Choroid plexus epithelial cell (primary cell): ENCODE data around the gene UGT1A5.

ENCODE experiments used
- DNase-seq: peaks from one replicate; pipeline ENCODE4 v3.0.0-alpha.2; 2010; ENCODE audit warnings: low read depth
- H3K4me3 ChIP-seq: 2 replicates; pipeline ENCODE4 v1.5.1; 2011; ENCODE audit warnings: low read depth, mild to moderate bottlenecking, control low read depth, low read length, moderate library complexity
- CTCF ChIP-seq: conservative IDR thresholded peaks from 2 replicates; pipeline ENCODE4 v1.5.1; 2011; ENCODE audit warnings: low read depth, mild to moderate bottlenecking, control low read depth, inconsistent platforms, low read length, moderate library complexity

The UGT1A5 gene

GRCh38 chr2:233686928-233687327, 25.8 kb upstream of the UGT1A5 start:
- DNase-seq: no peak
- no peak for TF ChIP-seq CTCF
- no peak overlapping the region for H3K4me3 ChIP-seq

GRCh38 chr2:233688341-233688740, 24.4 kb upstream of the UGT1A5 start:
- DNase-seq: no peak
- no peak overlapping the region for H3K4me3 ChIP-seq
- no peak for TF ChIP-seq CTCF

GRCh38 chr2:233689031-233689430, 23.7 kb upstream of the UGT1A5 start:
- TF ChIP-seq CTCF: no peak
- DNase-seq: no peak

GRCh38 chr2:233689501-233689900, 23.2 kb upstream of the UGT1A5 start:
- no peak for TF ChIP-seq CTCF
- H3K4me3 ChIP-seq: no peak overlapping the region
- DNase-seq: peak; percentile 14

More at GRCh38 chr2:233689031-233689430, 23.7 kb upstream of the UGT1A5 start:
- no peak overlapping the region for H3K4me3 ChIP-seq

GRCh38 chr2:233690444-233690843, 22.3 kb upstream of the UGT1A5 start:
- no peak for TF ChIP-seq CTCF
- DNase-seq: peak; percentile 15
- H3K4me3 ChIP-seq: no peak overlapping the region

GRCh38 chr2:233691443-233692433, 21.0 kb upstream of the UGT1A5 start:
- no peak for DNase-seq
- TF ChIP-seq CTCF: no peak
- H3K4me3 ChIP-seq: no peak overlapping the region

GRCh38 chr2:233692648-233693047, 20.1 kb upstream of the UGT1A5 start, which contains the start of gene UGT1A6:
Gene UGT1A6, plus strand, starts transcription at chr2:233692890. Its CDS starts 115 bp downstream, at chr2:233693005.
- no peak within 1 kb of the TSS for H3K4me3 ChIP-seq
- no peak for TF ChIP-seq CTCF
- no peak for DNase-seq
